Measurements from ENCODE around the gene MS4A3.

The MS4A3 gene

GRCh38 chr11:60116996-60117790 lies 60.7 kb downstream of the MS4A3 start:
- no peak for TF ChIP-seq CTCF (IDR thresholded peaks at IDR 0.05; ENCODE audit: control insufficient read depth, extremely low read depth, insufficient read depth)
- no peak for DNase-seq (ENCODE audit: low read depth)

GRCh38 chr11:60118338-60118737 lies 61.9 kb downstream of the MS4A3 start:
- no peak for DNase-seq (ENCODE audit: low read depth)
- no peak overlapping the region for H3K4me3 ChIP-seq (ENCODE audit: low read depth, low read length)
- TF ChIP-seq CTCF (IDR thresholded peaks at IDR 0.05; ENCODE audit: control insufficient read depth, extremely low read depth, insufficient read depth), result no peak

More at GRCh38 chr11:60116996-60117790, 60.7 kb downstream of the MS4A3 start:
- H3K4me3 ChIP-seq (ENCODE audit: low read depth, low read length), result no peak overlapping the region

- no peak for DNase-seq (ENCODE audit: low read depth)
Measured at GRCh38 chr11:60119710-60120109, 63.2 kb downstream of the MS4A3 start.

More at GRCh38 chr11:60119710-60120109, 63.2 kb downstream of the MS4A3 start:
- no peak for TF ChIP-seq CTCF (IDR thresholded peaks at IDR 0.05; ENCODE audit: control insufficient read depth, extremely low read depth, insufficient read depth)
- H3K4me3 ChIP-seq (ENCODE audit: low read depth, low read length), result no peak overlapping the region

Measured in LNCaP clone FGC (cell line).